Mesenchymal stem cell (in vitro differentiated cells and primary cell): ENCODE measurements around the gene B4GALT4.
A peak's percentile ranks its signal among the peaks of the same experiment; 100 is the strongest.

ENCODE experiments used
- DNase-seq: peaks from one replicate; pipeline ENCODE4 v3.0.0-alpha.2; 2013
- H2AFZ ChIP-seq: one replicate; pipeline ENCODE4 v1.6.1; 2013; ENCODE audit warnings: low read depth, mild to moderate bottlenecking, control low read depth, inconsistent platforms, low read length, moderate library complexity
- H2AK5ac ChIP-seq: 2 replicates; pipeline ENCODE4 v1.6.1; 2013; ENCODE audit warnings: low read length, moderate library complexity, mild to moderate bottlenecking, inconsistent platforms; ENCODE audit not compliant: severe bottlenecking
- H2BK120ac ChIP-seq: one replicate; pipeline ENCODE4 v1.6.1; 2013; ENCODE audit warnings: low read depth, mild to moderate bottlenecking, inconsistent platforms, low read length, moderate library complexity
- H2BK12ac ChIP-seq, 2 experiments: one replicate each; pipeline ENCODE4 v1.6.1; 2013; ENCODE audit warnings: inconsistent platforms in 2 of 2, low read length in 2 of 2, mild to moderate bottlenecking in 2 of 2, moderate library complexity in 2 of 2, control low read depth in 1 of 2
- H2BK15ac ChIP-seq: one replicate; pipeline ENCODE4 v1.6.1; 2013; ENCODE audit warnings: mild to moderate bottlenecking, low read depth, inconsistent platforms; ENCODE audit not compliant: poor library complexity, severe bottlenecking
- H2BK5ac ChIP-seq: 2 replicates; pipeline ENCODE4 v1.6.1; 2013; ENCODE audit warnings: low read depth, mild to moderate bottlenecking, low read length, control low read depth, inconsistent platforms; ENCODE audit not compliant: poor library complexity, severe bottlenecking
- H3K14ac ChIP-seq, 2 experiments: one replicate each; pipeline ENCODE4 v1.6.1; 2013; ENCODE audit warnings: inconsistent platforms in 2 of 2, low read length in 2 of 2, control low read depth in 1 of 2, mild to moderate bottlenecking in 1 of 2, moderate library complexity in 1 of 2
- H3K18ac ChIP-seq, 2 experiments: one replicate each; pipeline ENCODE4 v1.6.1; 2013; ENCODE audit warnings: inconsistent platforms in 2 of 2, low read length in 2 of 2, control low read depth in 1 of 2, low read depth in 1 of 2, mild to moderate bottlenecking in 1 of 2
- H3K23ac ChIP-seq, 2 experiments: one replicate each; pipeline ENCODE4 v1.6.1; 2013; ENCODE audit warnings: inconsistent platforms in 2 of 2, low read length in 2 of 2, mild to moderate bottlenecking in 2 of 2, moderate library complexity in 2 of 2, control low read depth in 1 of 2
- H3K27ac ChIP-seq: 2 replicates; pipeline ENCODE4 v1.5.1; 2013; ENCODE audit warnings: mild to moderate bottlenecking, moderate library complexity, low read length, control low read depth, inconsistent platforms; ENCODE audit not compliant: poor library complexity, severe bottlenecking
- H3K27me3 ChIP-seq, 2 experiments: 2 replicates each; pipeline versions ENCODE4 v1.6.1 to v1.7.0; 2013; ENCODE audit warnings: low read length in 2 of 2, mild to moderate bottlenecking in 2 of 2, moderate library complexity in 2 of 2, control low read depth in 1 of 2, inconsistent platforms in 1 of 2; ENCODE audit not compliant: control insufficient read depth in 1 of 2, insufficient read depth in 1 of 2
- H3K36me3 ChIP-seq, 2 experiments: 2 replicates each; pipeline versions ENCODE4 v1.6.1 to v1.7.0; 2013; ENCODE audit warnings: low read length in 2 of 2, control low read depth in 1 of 2, inconsistent platforms in 1 of 2, low read depth in 1 of 2, mild to moderate bottlenecking in 1 of 2; ENCODE audit not compliant: insufficient read depth in 2 of 2, control insufficient read depth in 1 of 2
- H3K4ac ChIP-seq, 2 experiments: one replicate each; pipeline ENCODE4 v1.6.1; 2013; ENCODE audit warnings: inconsistent platforms in 2 of 2, low read length in 2 of 2, mild to moderate bottlenecking in 2 of 2, moderate library complexity in 2 of 2, control low read depth in 1 of 2, low read depth in 1 of 2
- H3K4me1 ChIP-seq: 2 replicates; pipeline ENCODE4 v1.6.1; 2013; ENCODE audit warnings: low read depth, low read length, control low read depth; ENCODE audit not compliant: control insufficient read depth, insufficient read depth
- H3K4me2 ChIP-seq: 2 replicates; pipeline ENCODE4 v1.6.1; 2013; ENCODE audit warnings: low read length, mild to moderate bottlenecking, inconsistent platforms; ENCODE audit not compliant: poor library complexity, severe bottlenecking
- H3K4me3 ChIP-seq, 2 experiments: 2 replicates each; pipeline versions ENCODE4 v1.5.1 to v1.7.0; 2013; ENCODE audit warnings: low read length in 2 of 2, mild to moderate bottlenecking in 2 of 2, control low read depth in 1 of 2, low read depth in 1 of 2; ENCODE audit not compliant: insufficient read depth in 1 of 2
- H3K79me1 ChIP-seq: replicated peaks from 2 replicates; pipeline ENCODE4 v1.6.1; 2013; ENCODE audit warnings: mild to moderate bottlenecking, control low read depth, low read length, inconsistent platforms; ENCODE audit not compliant: poor library complexity, severe bottlenecking
- H3K9ac ChIP-seq: 2 replicates; pipeline ENCODE4 v1.7.0; 2013; ENCODE audit warnings: mild to moderate bottlenecking, low read length, moderate library complexity
- H3K9me3 ChIP-seq: 2 replicates; pipeline ENCODE4 v1.7.0; 2013; ENCODE audit warnings: mild to moderate bottlenecking, low read length; ENCODE audit not compliant: control insufficient read depth
- H4K8ac ChIP-seq: one replicate; pipeline ENCODE4 v1.6.1; 2013; ENCODE audit warnings: inconsistent platforms, mild to moderate bottlenecking, low read length, moderate library complexity
- H4K91ac ChIP-seq: one replicate; pipeline ENCODE4 v1.6.1; 2013; ENCODE audit warnings: mild to moderate bottlenecking, low read length, inconsistent platforms
- WGBS: methylation state at CpG from one replicate; pipeline ENCODE4 v1.1.7; 2013; ENCODE audit warnings: mixed read lengths; 5-methylcytosine and 5-hydroxymethylcytosine counted together

Gene B4GALT4

GRCh38 chr3:119206611-119207511, 33.8 kb downstream of the B4GALT4 start:
- Histone ChIP-seq H4K91ac (no peak overlapping the region), H2AFZ (no peak overlapping the region), H2BK15ac (no peak overlapping the region), H3K23ac (no peak overlapping the region), H3K4me1 (peaks cover 13% of the 10 kb centered on the region), H3K9ac (no peak overlapping the region), H3K9me3 (no peaks in the 10 kb centered on the region), H3K4me3 (no peak overlapping the region), H3K36me3 (peaks cover 5 to 21% of the 10 kb centered on the region in 2 experiments), H3K27me3 (no peaks in the 10 kb centered on the region), H2BK12ac (no peak overlapping the region), H3K79me1 (no peaks in the 10 kb centered on the region), H2BK5ac (peak overlapping the region; percentile 58), H2AK5ac (no peak overlapping the region), H3K18ac (no peak overlapping the region), H4K8ac (no peak overlapping the region), H3K4me2 (no peak overlapping the region), H3K14ac (no peak overlapping the region), H3K4ac (no peak overlapping the region), H3K27ac (no peak overlapping the region), H2BK120ac (no peak overlapping the region)
- DNase-seq: no peak
- WGBS: 77% methylated on average over 4 of the region's 4 CpGs

GRCh38 chr3:119205685-119206084, 35.0 kb downstream of the B4GALT4 start:
- H3K14ac ChIP-seq: no peak overlapping the region
- H3K27me3 ChIP-seq: no peaks in the 10 kb centered on the region
- no peak overlapping the region for H3K9ac ChIP-seq
- DNase-seq: no peak
- no peaks in the 10 kb centered on the region for H3K9me3 ChIP-seq
- H3K4ac ChIP-seq: no peak overlapping the region
- H2BK5ac ChIP-seq: no peak overlapping the region
- 92% methylated on average over 5 of the region's 5 CpGs for WGBS
- H3K18ac ChIP-seq: no peak overlapping the region
- no peak overlapping the region for H2BK15ac ChIP-seq
- no peak overlapping the region for H2BK120ac ChIP-seq
- H2AFZ ChIP-seq: no peak overlapping the region
- no peak overlapping the region for H3K4me2 ChIP-seq
- peaks cover 8% of the 10 kb centered on the region for H3K4me1 ChIP-seq
- no peak overlapping the region for H3K23ac ChIP-seq
- no peak overlapping the region for H3K27ac ChIP-seq
- H3K4me3 ChIP-seq: peak overlapping the region in 1 of 2 experiments; percentile 38
- H3K36me3 ChIP-seq: peaks cover 5 to 13% of the 10 kb centered on the region in 2 experiments
- no peak overlapping the region for H4K91ac ChIP-seq
- H3K79me1 ChIP-seq: no peaks in the 10 kb centered on the region
- no peak overlapping the region for H4K8ac ChIP-seq
- no peak overlapping the region for H2BK12ac ChIP-seq
- peak overlapping the region; percentile 9 for H2AK5ac ChIP-seq

GRCh38 chr3:119205209-119205608, 35.5 kb downstream of the B4GALT4 start:
- DNase-seq: no peak
- Histone ChIP-seq H3K4me1 (peaks cover 8% of the 10 kb centered on the region), H3K9ac (no peak overlapping the region), H2BK5ac (no peak overlapping the region), H3K27me3 (no peaks in the 10 kb centered on the region), H3K23ac (no peak overlapping the region), H3K4me2 (no peak overlapping the region), H4K8ac (no peak overlapping the region), H3K27ac (no peak overlapping the region), H2BK120ac (no peak overlapping the region), H3K18ac (no peak overlapping the region), H2AK5ac (peak overlapping the region; percentile 9), H3K9me3 (no peaks in the 10 kb centered on the region), H3K36me3 (peaks cover 5 to 9% of the 10 kb centered on the region in 2 experiments), H2AFZ (no peak overlapping the region), H3K4ac (no peak overlapping the region), H3K4me3 (peak overlapping the region in 1 of 2 experiments; percentile 38), H2BK15ac (no peak overlapping the region), H3K79me1 (no peaks in the 10 kb centered on the region), H4K91ac (no peak overlapping the region), H2BK12ac (no peak overlapping the region), H3K14ac (no peak overlapping the region)
- 91% methylated on average over 8 of the region's 8 CpGs for WGBS

GRCh38 chr3:119195911-119196310, 44.8 kb downstream of the B4GALT4 start:
- Histone ChIP-seq H3K4me3 (no peak overlapping the region), H3K9ac (no peak overlapping the region), H3K79me1 (no peaks in the 10 kb centered on the region), H2AFZ (no peak overlapping the region), H2BK15ac (no peak overlapping the region), H2BK5ac (no peak overlapping the region), H2BK120ac (no peak overlapping the region), H3K27ac (peak overlapping the region; percentile 59), H2BK12ac (no peak overlapping the region), H3K36me3 (no peaks in the 10 kb centered on the region), H3K27me3 (no peaks in the 10 kb centered on the region), H3K4me1 (peaks cover 3% of the 10 kb centered on the region), H4K91ac (no peak overlapping the region), H3K4me2 (no peak overlapping the region), H3K14ac (no peak overlapping the region), H3K4ac (no peak overlapping the region), H3K9me3 (no peaks in the 10 kb centered on the region), H4K8ac (no peak overlapping the region), H3K23ac (no peak overlapping the region), H2AK5ac (no peak overlapping the region), H3K18ac (no peak overlapping the region)
- WGBS: 58% methylated on average over 1 of the region's 1 CpG
- DNase-seq: no peak
